ENCODE results near the gene RASAL2. TPM values are rescaled to one million over a fixed set of nuclear protein-coding genes. Genes with fewer than 3 reads are reported as not detected.

RASAL2 gene
- total RNA-seq, 1 experiment from 2014 or later, result 56.9 TPM

DNA sequence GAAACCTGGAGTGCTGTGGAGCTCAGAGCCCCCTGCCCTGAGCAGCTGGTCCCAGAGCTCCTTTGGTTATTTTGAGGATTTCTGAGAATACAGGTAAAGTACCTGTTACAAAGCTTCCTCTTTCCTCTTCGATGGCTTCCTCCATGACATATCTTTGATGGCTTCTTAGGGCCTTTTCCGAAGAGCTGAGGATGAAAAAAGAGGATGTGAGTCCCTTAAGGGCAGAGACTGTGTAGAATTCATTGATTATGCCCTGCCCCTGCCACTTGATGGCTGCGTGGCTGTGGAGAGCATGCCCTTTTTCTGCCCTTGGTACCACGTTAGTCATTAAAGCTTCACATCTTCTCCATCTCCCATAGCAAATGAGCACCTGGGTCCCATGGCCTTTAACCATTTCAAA is 433.2 kb downstream of the RASAL2 start:
- H3K27me3 Mint-ChIP-seq (ENCODE audit: insufficient read depth, unreplicated experiment), result peaks cover 7% of the 10 kb centered on the region
- peaks cover 8% of the 10 kb centered on the region for H3K9me3 Mint-ChIP-seq (ENCODE audit: unreplicated experiment)
- intact Hi-C loops (cut with micrococcal nuclease), result no loop called here
- BruUV-seq (replicated peaks), result no TSS peak
- TF ChIP-seq, protein P1, sequence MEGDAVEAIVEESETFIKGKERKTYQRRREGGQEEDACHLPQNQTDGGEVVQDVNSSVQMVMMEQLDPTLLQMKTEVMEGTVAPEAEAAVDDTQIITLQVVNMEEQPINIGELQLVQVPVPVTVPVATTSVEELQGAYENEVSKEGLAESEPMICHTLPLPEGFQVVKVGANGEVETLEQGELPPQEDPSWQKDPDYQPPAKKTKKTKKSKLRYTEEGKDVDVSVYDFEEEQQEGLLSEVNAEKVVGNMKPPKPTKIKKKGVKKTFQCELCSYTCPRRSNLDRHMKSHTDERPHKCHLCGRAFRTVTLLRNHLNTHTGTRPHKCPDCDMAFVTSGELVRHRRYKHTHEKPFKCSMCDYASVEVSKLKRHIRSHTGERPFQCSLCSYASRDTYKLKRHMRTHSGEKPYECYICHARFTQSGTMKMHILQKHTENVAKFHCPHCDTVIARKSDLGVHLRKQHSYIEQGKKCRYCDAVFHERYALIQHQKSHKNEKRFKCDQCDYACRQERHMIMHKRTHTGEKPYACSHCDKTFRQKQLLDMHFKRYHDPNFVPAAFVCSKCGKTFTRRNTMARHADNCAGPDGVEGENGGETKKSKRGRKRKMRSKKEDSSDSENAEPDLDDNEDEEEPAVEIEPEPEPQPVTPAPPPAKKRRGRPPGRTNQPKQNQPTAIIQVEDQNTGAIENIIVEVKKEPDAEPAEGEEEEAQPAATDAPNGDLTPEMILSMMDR (IDR thresholded peaks at IDR 0.05; ENCODE audit: unreplicated experiment), result no peak
- ChIA-PET CTCF (interaction anchor here (0.6 to 9.8 kb wide), 16 partner anchors 11 to 832 kb away, joined by 3 to 167 read pairs (median 4); no protein-coding TSS in a partner anchor), POLR2A (interaction anchor here (0.9 to 1.1 kb wide), 2 partner anchors 183 to 199 kb away, joined by 3 to 4 read pairs; no protein-coding TSS in a partner anchor)
- DNase-seq (ENCODE audit: unreplicated experiment), result no peak
- H3K4me1 Mint-ChIP-seq (ENCODE audit: insufficient read depth, unreplicated experiment), result peaks cover 19% of the 10 kb centered on the region
- H3K27ac Mint-ChIP-seq (ENCODE audit: low read depth, unreplicated experiment), result no peak overlapping the region
- no peaks in the 10 kb centered on the region for H3K36me3 Mint-ChIP-seq (ENCODE audit: insufficient read depth, unreplicated experiment)
- H3K4me3 Mint-ChIP-seq (ENCODE audit: unreplicated experiment), result no peak overlapping the region

GRCh38 chr1:178528228-178528952 is 434.5 kb downstream of the RASAL2 start:
- no TSS peak for BruUV-seq (replicated peaks)
- ChIA-PET CTCF (interaction anchor here (0.6 to 9.8 kb wide), 18 partner anchors 11 to 475 kb away, joined by 3 to 167 read pairs (median 4); no protein-coding TSS in a partner anchor), POLR2A (no interaction called here)
- H3K36me3 Mint-ChIP-seq (ENCODE audit: insufficient read depth, unreplicated experiment), result no peaks in the 10 kb centered on the region
- peaks cover 24% of the 10 kb centered on the region for H3K4me1 Mint-ChIP-seq (ENCODE audit: insufficient read depth, unreplicated experiment)
- intact Hi-C loops (cut with micrococcal nuclease), result no loop called here
- H3K9me3 Mint-ChIP-seq (ENCODE audit: unreplicated experiment), result peaks cover 8% of the 10 kb centered on the region
- H3K4me3 Mint-ChIP-seq (ENCODE audit: unreplicated experiment), result no peak overlapping the region
- no peak overlapping the region for H3K27ac Mint-ChIP-seq (ENCODE audit: low read depth, unreplicated experiment)
- no peak for DNase-seq (ENCODE audit: unreplicated experiment)
- H3K27me3 Mint-ChIP-seq (ENCODE audit: insufficient read depth, unreplicated experiment), result peaks cover 7% of the 10 kb centered on the region
- TF ChIP-seq, protein P1 (IDR thresholded peaks at IDR 0.05; ENCODE audit: unreplicated experiment), result no peak

GRCh38 chr1:178528953-178529335 is 435.0 kb downstream of the RASAL2 start:
- no TSS peak for BruUV-seq (replicated peaks)

More at GRCh38 chr1:178528953-178529335, 435.0 kb downstream of the RASAL2 start:
- Mint-ChIP-seq H3K27ac (ENCODE audit: low read depth, unreplicated experiment) (no peak overlapping the region), H3K4me1 (ENCODE audit: insufficient read depth, unreplicated experiment) (peaks cover 24% of the 10 kb centered on the region), H3K4me3 (ENCODE audit: unreplicated experiment) (no peak overlapping the region), H3K9me3 (ENCODE audit: unreplicated experiment) (peaks cover 8% of the 10 kb centered on the region), H3K27me3 (ENCODE audit: insufficient read depth, unreplicated experiment) (peaks cover 7% of the 10 kb centered on the region), H3K36me3 (ENCODE audit: insufficient read depth, unreplicated experiment) (no peaks in the 10 kb centered on the region)
- intact Hi-C loops (cut with micrococcal nuclease), result no loop called here
- ChIA-PET CTCF (interaction anchor here (0.6 to 9.8 kb wide), 15 partner anchors 11 to 475 kb away, joined by 3 to 167 read pairs (median 4); no protein-coding TSS in a partner anchor), POLR2A (no interaction called here)
- TF ChIP-seq, protein P1 (IDR thresholded peaks at IDR 0.05; ENCODE audit: unreplicated experiment), result no peak
- DNase-seq (ENCODE audit: unreplicated experiment), result no peak

Data from MCF 10A (cell line).